RWPE1 (cell line): ENCODE measurements around the gene ZNF778.
"Not testable (repeated sequence)": the region's sequence is repeated elsewhere in the genome, so short reads cannot be mapped to it uniquely, and the experiment has no call there.

Experiments
- CTCF ChIA-PET: fragments of 350-600 bp; sonication (Branson Sonifier 250); formaldehyde crosslinking; extraction: SDS; loops from one replicate; lab custom pipeline; 2021; lab: Yijun Ruan, JAX
- POLR2A ChIA-PET: fragments of 400-600 bp; formaldehyde crosslinking; extraction: SDS; loops from one replicate; lab custom pipeline; 2020; ENCODE audit warnings: antibody characterized with exemption; ENCODE audit not compliant: low non-redundant PET; lab: Yijun Ruan, JAX
- DNase-seq: peaks from one replicate; pipeline ENCODE4 v3.0.0; 2012; ENCODE audit warnings: low spot score
- H3K27ac ChIP-seq: fragments of 450-650 bp; 2 replicates; pipeline ENCODE4 v1.5.1; 2017
- CTCF ChIP-seq: fragments of 450-650 bp; conservative IDR thresholded peaks from 2 replicates; pipeline ENCODE4 v1.5.1; 2017; ENCODE audit warnings: low read depth, mild to moderate bottlenecking

The ZNF778 gene

DNA sequence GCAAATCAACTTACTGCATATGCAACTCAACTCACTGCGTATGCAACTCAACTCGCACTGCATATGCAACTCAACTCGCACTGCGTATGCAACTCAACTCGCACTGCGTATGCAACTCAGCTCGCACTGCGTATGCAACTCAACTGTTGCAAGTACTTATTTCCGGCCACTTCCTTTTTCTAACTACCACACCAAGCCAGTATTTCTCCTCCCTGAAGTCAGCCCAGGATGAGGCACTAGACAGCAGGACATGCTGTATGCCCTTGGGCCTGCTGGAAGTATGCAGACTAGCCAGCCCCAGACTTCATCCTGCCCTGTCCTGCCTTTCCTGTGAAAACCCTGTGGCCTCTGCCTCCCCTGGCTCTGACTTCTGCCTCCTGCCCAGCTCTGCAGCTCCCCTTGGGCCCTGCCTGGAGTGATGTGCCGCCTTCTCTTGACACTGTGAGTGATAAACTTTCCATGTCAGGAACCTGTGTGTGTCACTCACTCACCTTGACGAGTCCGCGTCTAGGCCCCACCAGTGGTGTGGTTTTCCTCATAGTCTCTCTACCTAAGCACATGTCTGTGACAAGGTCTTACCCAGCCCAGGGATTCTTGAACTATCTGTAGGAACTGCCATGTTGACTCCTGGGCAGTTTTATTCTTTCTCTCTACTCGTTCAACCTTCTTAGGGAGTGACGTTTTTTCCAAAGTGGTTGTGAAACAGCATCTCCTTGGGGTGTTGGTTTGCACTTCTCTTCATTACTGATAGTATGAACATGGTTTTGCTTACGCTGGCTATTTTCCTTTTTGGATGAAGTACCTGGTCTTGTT, 16.4 kb downstream of the ZNF778 start:
- CTCF ChIA-PET = no interaction called here
- DNase-seq = no peak
- POLR2A ChIA-PET = no interaction called here
- no peak overlapping the region for H3K27ac ChIP-seq
- TF ChIP-seq CTCF = no peak

- ChIA-PET CTCF (no interaction called here), POLR2A (no interaction called here)
- no peak overlapping the region for H3K27ac ChIP-seq
- DNase-seq = no peak
- TF ChIP-seq CTCF = no peak
Observed at GRCh38 chr16:89237733-89238132, 20.2 kb downstream of the ZNF778 start.

GRCh38 chr16:89241187-89242007, 23.9 kb downstream of the ZNF778 start:
- peak overlapping the region; percentile 93 for H3K27ac ChIP-seq
- TF ChIP-seq CTCF = no peak
- ChIA-PET CTCF (interaction anchor here (0.5 to 0.6 kb wide), 3 partner anchors 14 to 130 kb away, joined by 3 to 4 read pairs (median 3); no protein-coding TSS in a partner anchor), POLR2A (interaction anchor here (0.7 kb wide), 1 partner anchor 432 kb away, joined by 4 read pairs; no protein-coding TSS in a partner anchor)
- DNase-seq = peak; percentile 59

DNA sequence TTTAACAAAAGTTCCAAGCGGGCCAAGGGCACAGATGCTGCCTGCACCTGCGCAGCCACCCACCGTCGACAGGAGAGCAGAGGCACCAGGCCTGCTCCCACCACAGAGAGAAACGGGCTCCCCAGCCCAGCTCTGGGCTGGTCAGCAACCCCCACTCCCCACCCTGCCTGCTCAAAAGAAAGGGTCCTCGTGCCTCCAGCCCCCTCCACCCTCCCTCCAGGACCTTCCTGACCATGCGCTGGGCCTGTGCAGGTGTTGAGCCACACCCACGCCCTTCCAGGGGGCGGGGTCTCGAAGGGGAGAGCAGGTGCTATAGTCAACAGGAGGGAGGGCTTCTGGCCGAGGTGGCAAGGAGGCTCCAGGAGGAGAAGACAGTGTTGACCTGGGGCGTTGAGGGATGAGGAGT, 25.3 kb downstream of the ZNF778 start:
- no peak overlapping the region for H3K27ac ChIP-seq
- TF ChIP-seq CTCF = no peak
- ChIA-PET POLR2A (no interaction called here), CTCF (no interaction called here)
- no peak for DNase-seq

DNA sequence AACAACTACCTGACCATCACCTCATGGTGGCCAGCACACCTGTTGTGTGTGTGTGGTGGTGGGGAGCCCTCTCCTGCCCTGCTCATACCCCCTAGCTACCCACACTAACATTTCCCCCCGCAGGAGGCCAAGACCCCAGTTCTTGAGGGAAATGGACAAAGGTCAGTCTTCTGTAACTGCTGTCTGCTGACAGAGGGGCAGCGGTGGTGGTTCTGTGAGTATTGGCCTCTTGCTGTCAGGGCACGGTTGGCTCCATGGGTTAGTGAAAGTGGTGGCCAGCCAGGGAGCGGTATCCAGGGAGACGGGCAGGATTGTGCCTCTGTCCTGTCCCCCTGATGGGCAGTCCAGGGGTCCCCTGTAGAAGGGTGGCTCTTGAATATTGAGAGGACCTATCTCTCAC, 26.2 kb downstream of the ZNF778 start:
- ChIA-PET POLR2A (no interaction called here), CTCF (no interaction called here)

DNA sequence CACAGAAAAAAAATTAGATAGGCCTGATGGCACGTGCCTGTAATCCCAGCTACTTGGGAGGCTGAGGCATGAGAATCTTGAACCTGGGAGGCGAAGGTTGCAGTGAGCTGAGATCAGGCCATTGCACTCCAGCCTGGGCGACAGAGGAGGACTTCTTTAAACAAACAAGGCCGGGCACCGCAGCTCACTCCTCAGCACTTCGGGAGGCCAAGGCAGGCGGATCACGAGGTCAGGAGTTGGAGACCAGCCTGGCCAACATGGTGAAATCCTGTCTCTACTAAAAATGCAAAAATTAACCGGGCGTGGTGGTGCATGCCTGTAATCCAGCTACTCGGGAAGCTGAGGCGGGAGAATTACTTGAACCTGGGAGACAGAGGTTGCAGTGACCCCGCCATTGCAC, 26.8 kb downstream of the ZNF778 start:
- DNase-seq, POLR2A ChIA-PET: not testable (repeated sequence)
- H3K27ac ChIP-seq = peak overlapping the region; percentile 23; the same call in 1 of the 2 replicates
- CTCF ChIA-PET = interaction anchor here (0.6 kb wide), 1 partner anchor 254 kb away, joined by 3 read pairs; no protein-coding TSS in a partner anchor

More for the DNA sequence above, 26.2 kb downstream of the ZNF778 start:
- peak overlapping the region; percentile 5; the same call in 1 of the 2 replicates for H3K27ac ChIP-seq
- no peak for DNase-seq
- TF ChIP-seq CTCF = no peak
